ENCODE measurements around the gene STX19.
A peak's percentile ranks its signal among the peaks of the same experiment; 100 is the strongest.
"Not testable (repeated sequence)": the region's sequence is repeated elsewhere in the genome, so short reads cannot be mapped to it uniquely, and the experiment has no call there.

STX19 gene, protein sequence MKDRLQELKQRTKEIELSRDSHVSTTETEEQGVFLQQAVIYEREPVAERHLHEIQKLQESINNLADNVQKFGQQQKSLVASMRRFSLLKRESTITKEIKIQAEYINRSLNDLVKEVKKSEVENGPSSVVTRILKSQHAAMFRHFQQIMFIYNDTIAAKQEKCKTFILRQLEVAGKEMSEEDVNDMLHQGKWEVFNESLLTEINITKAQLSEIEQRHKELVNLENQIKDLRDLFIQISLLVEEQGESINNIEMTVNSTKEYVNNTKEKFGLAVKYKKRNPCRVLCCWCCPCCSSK

GRCh38 chr3:94028093-94028837 lies at the start of gene STX19:
Gene STX19 (minus strand): TSS chr3:94028597. CDS start chr3:94015269, 13,328 bp downstream.
- DNase-seq: no peak

DNA sequence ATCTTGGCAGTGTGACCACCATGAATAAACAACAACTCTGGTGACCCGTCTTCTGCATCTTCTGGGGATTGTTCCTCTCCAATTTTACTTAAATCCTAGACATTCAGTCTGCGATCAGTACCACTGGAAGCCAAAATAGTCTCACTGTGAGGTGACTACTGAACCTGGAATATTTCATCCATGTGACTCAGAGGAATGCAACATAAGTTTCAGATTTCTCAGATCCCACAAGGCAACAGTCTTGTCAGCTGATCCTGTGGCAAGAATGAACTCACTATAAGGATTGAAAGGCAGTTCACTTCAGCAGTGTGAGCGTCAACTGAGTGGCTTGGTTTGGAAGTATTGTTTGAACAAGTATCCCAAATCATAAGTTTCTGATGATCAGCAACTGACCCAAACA lies 47.7 kb upstream of the STX19 start:
- no peak for DNase-seq

- no peak for DNase-seq
Measured at GRCh38 chr3:94071713-94072284, 43.4 kb upstream of the STX19 start.

GRCh38 chr3:94070341-94070911 lies 42.0 kb upstream of the STX19 start:
- DNase-seq: no peak

GRCh38 chr3:94069194-94069813 lies 40.9 kb upstream of the STX19 start:
- DNase-seq: no peak

GRCh38 chr3:94066506-94067500 lies 38.4 kb upstream of the STX19 start:
- no peak for DNase-seq

GRCh38 chr3:94065819-94066480 lies 37.6 kb upstream of the STX19 start:
- no peak for DNase-seq

GRCh38 chr3:94065122-94065521 lies 36.7 kb upstream of the STX19 start:
- no peak for DNase-seq

DNA sequence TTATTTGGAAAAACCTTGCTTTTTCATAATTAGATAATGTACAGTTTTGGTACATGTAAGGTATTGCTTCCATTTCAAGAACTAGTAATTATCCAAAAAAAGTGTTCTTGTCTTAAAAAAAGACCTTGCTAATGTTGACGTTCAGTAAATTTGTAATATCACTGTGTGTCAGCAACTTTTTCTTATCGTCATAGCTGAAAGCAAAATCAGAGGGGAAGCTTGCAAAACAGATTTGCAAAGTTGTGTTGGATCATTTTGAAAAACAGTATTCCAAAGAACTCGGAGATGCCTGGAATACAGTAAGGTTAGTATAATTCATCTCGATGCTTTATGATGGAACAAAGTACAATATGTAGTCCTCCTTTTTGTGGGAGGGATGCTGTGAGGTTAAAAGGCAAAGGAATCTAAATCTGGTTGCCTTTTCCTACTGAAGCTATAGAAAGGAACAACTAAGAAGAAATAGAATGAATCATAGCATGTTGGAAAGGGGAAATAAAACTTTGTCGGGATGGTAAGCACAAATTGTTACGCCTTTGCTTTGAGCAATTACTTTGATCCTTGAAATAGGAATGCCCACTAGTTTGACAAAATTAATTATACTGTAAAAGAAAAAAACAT lies 36.0 kb upstream of the STX19 start:
- no peak for DNase-seq

- no peak for DNase-seq
Measured at GRCh38 chr3:94063496-94064119, 35.2 kb upstream of the STX19 start.

DNA sequence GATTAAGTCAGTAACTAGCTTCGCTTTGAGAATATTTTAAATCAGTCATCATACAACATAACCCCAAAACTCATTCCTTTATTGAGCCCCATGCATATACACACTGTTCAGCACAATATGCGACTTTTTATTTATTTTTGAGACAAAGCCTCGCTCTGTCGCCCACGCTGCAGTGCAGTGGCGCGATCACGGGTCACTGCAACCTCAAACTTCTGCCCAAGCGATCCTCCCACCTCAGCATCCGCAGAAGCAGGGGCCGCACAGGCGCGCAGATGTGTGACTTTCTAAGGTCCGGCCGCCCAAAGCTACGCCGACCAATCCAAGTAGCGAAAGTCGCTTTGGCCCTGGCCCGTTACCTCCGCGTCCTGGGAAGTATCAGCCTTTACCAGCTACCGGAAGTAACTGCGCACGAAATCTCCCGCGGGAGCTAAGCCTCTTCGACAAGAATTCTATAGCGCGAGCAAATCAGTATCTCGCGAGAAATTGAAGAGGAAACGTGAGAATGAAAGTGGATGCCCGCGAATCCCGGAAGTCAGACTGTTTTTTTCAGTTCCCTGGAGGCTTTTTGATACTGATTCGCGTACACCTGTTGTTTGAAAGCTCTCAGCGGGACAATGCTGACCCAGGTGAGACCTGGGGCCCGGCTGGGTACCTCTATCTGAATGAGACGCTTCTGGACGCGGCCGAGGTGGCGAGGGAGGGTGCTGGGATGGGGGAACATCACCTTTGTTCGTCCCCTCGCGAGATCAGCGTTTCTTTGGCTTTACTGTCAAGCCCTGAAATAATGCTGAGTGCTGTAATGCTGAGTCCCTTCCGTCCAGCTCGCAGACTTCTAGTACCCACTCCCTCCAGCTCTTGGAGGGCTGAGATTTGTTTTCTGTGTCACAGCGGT lies 34.4 kb upstream of the STX19 start, which contains the start of the genes DHFR2 and NSUN3:
Gene DHFR2 (minus strand): TSS at position 404 of the 892 bp plus-strand sequence. CDS start 1,405 bp downstream, outside the sequence.
Gene NSUN3 (plus strand): TSS at position 549 of the 892 bp plus-strand sequence. CDS start 66 bp downstream, at position 615.
- DNase-seq: peak; percentile 50 to 77 (median 62)

- no peak for DNase-seq
Measured at GRCh38 chr3:94061297-94061696, 32.9 kb upstream of the STX19 start.

GRCh38 chr3:94050546-94050945 lies 22.1 kb upstream of the STX19 start:
- DNase-seq: no peak

DNA sequence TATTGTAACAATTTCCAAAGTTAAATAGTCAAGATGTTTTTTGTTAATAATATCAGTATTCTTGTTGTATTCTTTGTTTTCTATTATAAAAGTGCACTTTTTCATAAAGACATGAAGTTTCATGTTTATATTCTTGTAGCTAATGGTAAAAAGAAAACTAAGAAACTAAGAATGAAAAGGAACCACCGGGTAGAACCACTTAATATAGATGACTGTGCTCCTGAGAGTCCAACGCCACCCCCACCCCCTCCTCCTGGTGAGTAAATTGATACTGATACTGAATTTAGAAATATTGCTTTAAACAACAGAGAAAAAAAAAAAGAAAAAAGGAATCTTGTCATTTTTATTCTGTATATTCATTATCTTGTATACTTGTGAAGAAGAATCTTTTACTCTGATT lies 20.9 kb upstream of the STX19 start:
- no peak for DNase-seq

DNA sequence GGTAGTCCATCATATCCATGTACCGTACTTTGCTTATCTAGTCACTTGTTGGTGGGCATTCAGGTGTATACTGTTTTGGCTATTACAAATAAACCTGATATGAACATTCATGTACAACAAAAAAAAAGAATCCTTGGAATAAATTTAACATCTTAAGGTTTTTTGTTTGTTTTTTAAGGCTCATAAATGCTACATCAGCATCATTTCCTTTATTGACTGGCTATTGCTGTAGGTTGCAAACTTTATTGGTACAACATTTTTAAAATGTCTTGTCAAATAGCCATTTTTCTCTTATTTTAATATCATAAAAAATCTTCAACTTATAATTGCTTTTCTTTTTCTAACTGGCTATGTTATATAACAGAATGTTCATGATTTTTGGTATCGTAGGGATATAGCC lies 18.1 kb upstream of the STX19 start:
- no peak for DNase-seq

DNA sequence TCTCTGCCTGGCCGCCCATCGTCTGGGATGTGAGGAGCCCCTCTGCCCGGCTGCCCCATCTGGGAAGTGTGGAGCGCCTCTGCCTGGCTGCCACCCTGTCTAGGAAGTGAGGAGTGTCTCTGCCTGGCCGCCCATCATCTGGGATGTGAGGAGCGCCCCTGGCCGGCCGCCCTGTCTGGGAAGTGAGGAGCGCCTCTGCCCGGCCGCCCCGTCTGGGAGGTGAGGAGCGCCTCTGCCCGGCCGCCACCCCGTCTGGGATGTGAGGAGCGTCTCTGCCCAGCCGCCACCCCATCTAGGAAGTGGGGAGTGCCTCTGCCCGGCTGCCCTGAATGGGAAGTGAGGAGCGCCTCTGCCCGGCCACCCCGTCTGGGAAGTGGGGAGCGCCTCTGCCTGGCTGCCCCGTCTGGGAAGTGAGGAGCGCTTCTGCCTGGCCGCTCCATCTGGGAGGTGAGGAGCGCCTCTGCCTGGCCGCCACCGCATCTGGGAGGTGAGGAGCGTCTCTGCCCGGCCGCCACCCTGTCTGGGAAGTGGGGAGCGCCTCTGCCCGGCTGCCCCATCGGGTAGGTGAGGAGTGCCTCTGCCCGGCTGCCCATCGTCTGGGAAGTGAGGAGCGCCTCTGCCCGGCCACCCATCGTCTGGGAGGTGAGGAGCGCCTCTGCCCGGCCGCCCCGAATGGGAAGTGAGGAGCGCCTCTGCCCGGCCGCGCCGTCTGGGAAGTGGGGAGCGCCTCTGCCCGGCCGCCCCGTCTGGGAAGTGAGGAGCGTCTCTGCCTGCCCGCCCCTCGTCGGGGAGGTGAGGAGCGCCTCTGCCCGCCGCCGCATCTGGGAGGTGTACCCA lies 15.9 kb upstream of the STX19 start:
- DNase-seq: not testable (repeated sequence)

GRCh38 chr3:94043285-94043684 lies 14.9 kb upstream of the STX19 start:
- DNase-seq: no peak

- DNase-seq: no peak
Measured at GRCh38 chr3:94036909-94037507, 8.6 kb upstream of the STX19 start.

Data from activated CD4-positive, CD25-positive, alpha-beta regulatory T cell (primary cell).